DOHH2 (cell line): ENCODE results near the gene ANKS1B.

ENCODE experiments used
- CTCF ChIP-seq: fragments of 200-600 bp; sonication (generic); IDR thresholded peaks from one replicate; pipeline ENCODE4 v1.5.1; 2014; ENCODE audit warnings: antibody characterized with exemption, mild to moderate bottlenecking, low read depth, low read length; ENCODE audit not compliant: poor library complexity, severe bottlenecking
- EZH2phosphoT487 ChIP-seq: fragments of 200-600 bp; sonication (generic); IDR thresholded peaks from 2 replicates; pipeline ENCODE4 v1.6.1; 2017; ENCODE audit warnings: borderline replicate concordance, mild to moderate bottlenecking, antibody characterized with exemption, low read length, moderate library complexity, mixed read lengths

- TF ChIP-seq CTCF: no peak
- no peak for TF ChIP-seq EZH2phosphoT487
These were observed 64.3 kb downstream of the ANKS1B start for GRCh38 chr12:99920353-99920960.
